Transverse colon (tissue), 4 donors: ENCODE measurements around the gene RPLP2.

Experiments
- EP300 ChIP-seq: sonication (generic); formaldehyde crosslinking; IDR thresholded peaks from one replicate; pipeline ENCODE4 v1.6.1; 2017; ENCODE audit warnings: antibody characterized with exemption, low read depth
- POLR2AphosphoS5 ChIP-seq, 3 donors: sonication (generic); formaldehyde crosslinking; IDR thresholded peaks; one replicate each; pipeline ENCODE4 v1.6.1; 2016; ENCODE audit warnings: antibody characterized with exemption in 3 of 3
- TF ChIP-seq, protein P1 (sequence below), 5 experiments: fragments of 200-600 bp in 3 of 5; fragments of 450-650 bp in 2 of 5; sonication (generic) in 3 of 5; IDR thresholded peaks; 1 replicate in 2 of 5; 2 replicates in 3 of 5; pipeline ENCODE4 v1.5.1; 2016 to 2017; ENCODE audit warnings: antibody characterized with exemption in 5 of 5, inconsistent platforms in 3 of 5, mild to moderate bottlenecking in 2 of 5, moderate library complexity in 1 of 5

DNA sequence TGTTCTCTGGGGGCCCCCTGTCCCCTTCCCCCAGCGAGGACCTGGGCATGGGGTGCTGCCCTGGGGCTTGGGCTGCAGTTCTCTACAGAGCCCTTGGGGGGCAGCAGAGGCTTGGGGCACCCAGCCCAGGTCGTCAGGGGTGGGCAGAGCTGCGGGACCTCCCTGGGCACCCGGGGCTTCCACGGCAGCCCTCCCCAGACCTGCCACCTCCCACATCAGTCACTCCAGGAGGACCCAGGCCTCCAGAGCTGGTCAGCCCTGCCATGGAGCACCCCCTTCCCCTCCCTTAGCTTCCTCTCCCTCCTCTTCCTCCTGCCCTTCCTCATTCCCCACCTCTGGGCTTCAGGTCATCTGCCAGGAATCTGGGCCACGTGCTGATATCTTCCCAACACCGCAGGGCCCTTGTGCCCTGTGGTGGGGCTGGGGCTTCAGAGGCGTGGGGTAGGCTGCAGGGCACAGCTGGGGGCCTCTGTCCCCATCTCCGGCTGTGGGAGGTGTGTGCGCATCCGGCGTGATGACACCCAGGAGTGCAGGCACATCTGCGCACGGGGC lies 38.7 kb downstream of the RPLP2 start:
- TF ChIP-seq, protein P1, sequence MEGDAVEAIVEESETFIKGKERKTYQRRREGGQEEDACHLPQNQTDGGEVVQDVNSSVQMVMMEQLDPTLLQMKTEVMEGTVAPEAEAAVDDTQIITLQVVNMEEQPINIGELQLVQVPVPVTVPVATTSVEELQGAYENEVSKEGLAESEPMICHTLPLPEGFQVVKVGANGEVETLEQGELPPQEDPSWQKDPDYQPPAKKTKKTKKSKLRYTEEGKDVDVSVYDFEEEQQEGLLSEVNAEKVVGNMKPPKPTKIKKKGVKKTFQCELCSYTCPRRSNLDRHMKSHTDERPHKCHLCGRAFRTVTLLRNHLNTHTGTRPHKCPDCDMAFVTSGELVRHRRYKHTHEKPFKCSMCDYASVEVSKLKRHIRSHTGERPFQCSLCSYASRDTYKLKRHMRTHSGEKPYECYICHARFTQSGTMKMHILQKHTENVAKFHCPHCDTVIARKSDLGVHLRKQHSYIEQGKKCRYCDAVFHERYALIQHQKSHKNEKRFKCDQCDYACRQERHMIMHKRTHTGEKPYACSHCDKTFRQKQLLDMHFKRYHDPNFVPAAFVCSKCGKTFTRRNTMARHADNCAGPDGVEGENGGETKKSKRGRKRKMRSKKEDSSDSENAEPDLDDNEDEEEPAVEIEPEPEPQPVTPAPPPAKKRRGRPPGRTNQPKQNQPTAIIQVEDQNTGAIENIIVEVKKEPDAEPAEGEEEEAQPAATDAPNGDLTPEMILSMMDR (IDR thresholded peaks at IDR 0.05): peak; percentile 89 to 98 (median 91)
- TF ChIP-seq EP300 (no peak), POLR2AphosphoS5 (IDR thresholded peaks at IDR 0.05) (no peak)
